IPS DF 19.7 (cell line): ENCODE measurements around the gene CFTR.
"Not testable (repeated sequence)": the region's sequence is repeated elsewhere in the genome, so short reads cannot be mapped to it uniquely, and the experiment has no call there.

Experiments
- DNase-seq: peaks from one replicate; pipeline ENCODE4 v3.0.0-alpha.2; 2013; ENCODE audit warnings: low read depth, low spot score

CFTR gene

DNA sequence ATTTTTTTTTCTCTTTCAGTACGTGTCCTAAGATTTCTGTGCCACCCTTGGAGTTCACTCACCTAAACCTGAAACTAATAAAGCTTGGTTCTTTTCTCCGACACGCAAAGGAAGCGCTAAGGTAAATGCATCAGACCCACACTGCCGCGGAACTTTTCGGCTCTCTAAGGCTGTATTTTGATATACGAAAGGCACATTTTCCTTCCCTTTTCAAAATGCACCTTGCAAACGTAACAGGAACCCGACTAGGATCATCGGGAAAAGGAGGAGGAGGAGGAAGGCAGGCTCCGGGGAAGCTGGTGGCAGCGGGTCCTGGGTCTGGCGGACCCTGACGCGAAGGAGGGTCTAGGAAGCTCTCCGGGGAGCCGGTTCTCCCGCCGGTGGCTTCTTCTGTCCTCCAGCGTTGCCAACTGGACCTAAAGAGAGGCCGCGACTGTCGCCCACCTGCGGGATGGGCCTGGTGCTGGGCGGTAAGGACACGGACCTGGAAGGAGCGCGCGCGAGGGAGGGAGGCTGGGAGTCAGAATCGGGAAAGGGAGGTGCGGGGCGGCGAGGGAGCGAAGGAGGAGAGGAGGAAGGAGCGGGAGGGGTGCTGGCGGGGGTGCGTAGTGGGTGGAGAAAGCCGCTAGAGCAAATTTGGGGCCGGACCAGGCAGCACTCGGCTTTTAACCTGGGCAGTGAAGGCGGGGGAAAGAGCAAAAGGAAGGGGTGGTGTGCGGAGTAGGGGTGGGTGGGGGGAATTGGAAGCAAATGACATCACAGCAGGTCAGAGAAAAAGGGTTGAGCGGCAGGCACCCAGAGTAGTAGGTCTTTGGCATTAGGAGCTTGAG is at the start of gene CFTR:
TSS of gene CFTR (plus strand) at position 801 of the 830 bp plus-strand sequence. CDS start 70 bp downstream, outside the sequence.
- DNase-seq = no peak

GRCh38 chr7:117435475-117436043 is 44.3 kb upstream of the CFTR start:
- no peak for DNase-seq

DNA sequence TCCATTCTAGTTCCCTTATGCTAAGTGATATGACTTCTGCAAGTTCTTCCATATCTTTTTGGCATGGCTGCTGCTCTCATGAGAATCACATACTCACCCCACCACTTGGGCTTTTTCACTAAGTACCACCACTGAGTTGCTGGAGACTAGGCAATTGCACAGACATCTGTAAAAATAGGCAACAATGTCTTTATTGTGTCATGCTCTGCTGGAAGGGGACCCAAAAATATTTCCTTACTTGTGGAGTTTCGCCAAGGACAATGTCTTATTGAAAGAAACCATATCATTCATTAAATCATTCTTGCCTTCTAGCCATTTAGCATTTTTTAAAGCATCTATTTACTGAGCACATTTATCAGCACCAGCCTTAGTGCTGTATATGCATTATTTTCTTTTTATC is 35.2 kb upstream of the CFTR start:
- no peak for DNase-seq

DNA sequence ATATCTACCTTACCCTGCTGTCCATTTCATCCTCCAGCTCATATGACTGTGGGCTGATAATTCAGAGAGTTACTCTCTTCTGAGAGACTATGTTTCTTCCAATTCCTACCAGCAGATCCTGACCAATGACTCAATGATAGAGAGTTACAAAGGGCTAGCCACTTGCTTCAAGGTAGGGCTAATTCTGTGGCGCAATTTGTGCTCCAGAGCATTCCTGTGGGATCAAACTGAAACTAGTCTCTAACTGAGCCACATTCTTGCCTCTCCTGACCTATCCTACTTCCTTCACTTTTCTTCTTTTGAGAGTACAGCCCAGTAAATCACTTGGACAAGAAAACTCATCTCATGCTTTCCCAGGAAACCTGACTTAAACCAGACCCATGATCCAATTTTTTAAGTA is 34.6 kb upstream of the CFTR start:
- DNase-seq = no peak

DNA sequence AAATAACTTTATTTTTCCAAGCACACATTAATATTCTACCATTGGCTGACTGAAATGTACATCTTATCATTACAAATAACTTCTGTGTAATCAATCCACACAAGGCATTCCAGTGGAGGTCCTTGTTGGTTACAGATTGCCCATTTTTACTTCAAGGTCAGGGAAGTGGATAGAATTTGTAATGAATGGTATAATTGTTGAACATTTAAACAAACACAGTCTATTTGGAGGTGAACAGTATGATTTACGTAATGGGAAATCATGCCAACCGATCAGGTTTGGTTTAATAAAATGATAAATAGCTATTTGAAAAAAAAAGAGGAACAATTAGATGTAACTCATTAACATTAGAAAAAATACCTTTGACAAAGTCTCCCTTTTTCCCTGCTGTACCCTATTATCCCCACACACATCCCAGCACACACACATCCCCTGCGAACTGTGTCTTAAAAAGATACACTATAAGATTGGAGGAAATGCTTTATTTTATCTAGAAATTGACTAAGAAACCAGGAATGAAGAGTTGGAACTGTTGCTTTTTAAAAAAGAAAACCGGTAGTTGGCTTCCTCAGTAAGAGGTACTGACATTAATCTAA is 33.5 kb upstream of the CFTR start:
- DNase-seq = no peak

GRCh38 chr7:117448655-117449054 is 31.2 kb upstream of the CFTR start:
- no peak for DNase-seq

DNA sequence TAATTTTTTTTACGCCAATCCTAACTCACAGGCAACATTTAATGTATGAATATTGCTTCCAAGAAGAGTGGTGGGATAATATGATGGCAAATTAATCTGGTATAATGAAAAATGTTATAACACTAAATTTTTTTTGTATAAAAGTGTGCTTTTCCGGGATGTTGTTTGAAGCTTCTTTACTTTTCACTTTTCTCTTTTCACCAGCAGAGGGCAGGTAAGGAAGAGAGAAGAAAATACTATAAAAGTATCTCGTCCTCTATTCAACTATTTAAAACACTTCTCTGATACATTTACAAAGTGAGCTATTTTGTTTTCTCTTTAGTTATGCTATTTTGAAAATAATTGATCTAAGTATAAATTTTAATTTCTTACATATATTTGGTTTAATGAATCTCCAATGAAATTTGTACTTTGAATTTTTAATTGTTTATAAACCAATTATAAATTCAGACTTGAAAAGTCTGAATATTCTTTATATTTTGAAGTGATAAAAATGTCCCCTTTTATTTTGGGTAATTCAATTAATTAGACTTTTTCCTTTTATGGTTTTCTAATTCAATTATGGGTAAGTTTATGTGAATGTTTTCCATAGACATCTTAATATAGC is 20.7 kb upstream of the CFTR start:
- no peak for DNase-seq

GRCh38 chr7:117459735-117460134 is 20.1 kb upstream of the CFTR start:
- no peak for DNase-seq

- DNase-seq = not testable (repeated sequence)
Measured at GRCh38 chr7:117460815-117461214, 19.0 kb upstream of the CFTR start.

GRCh38 chr7:117468174-117468573 is 11.7 kb upstream of the CFTR start:
- no peak for DNase-seq

GRCh38 chr7:117470777-117471176 is 9.0 kb upstream of the CFTR start:
- DNase-seq = no peak

DNA sequence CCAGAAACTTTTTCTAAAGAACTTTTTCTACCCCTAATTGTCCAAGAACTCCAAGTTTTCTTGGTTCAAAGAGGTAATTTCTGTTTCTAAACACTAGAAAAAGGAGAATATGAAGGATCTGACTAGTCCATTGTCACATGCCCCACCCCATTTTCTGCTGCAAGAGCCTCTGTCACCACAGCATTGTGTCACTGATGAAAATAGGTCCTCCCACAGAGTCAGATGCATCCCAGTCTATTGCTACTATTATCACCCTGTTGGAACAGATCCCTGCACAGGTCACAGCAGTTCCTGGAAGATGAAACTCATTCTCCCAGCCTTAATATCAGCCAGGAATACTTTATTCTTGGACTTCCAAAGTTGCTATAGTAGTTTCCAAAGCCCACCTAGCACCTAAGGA is 7.5 kb upstream of the CFTR start:
- DNase-seq = no peak

DNA sequence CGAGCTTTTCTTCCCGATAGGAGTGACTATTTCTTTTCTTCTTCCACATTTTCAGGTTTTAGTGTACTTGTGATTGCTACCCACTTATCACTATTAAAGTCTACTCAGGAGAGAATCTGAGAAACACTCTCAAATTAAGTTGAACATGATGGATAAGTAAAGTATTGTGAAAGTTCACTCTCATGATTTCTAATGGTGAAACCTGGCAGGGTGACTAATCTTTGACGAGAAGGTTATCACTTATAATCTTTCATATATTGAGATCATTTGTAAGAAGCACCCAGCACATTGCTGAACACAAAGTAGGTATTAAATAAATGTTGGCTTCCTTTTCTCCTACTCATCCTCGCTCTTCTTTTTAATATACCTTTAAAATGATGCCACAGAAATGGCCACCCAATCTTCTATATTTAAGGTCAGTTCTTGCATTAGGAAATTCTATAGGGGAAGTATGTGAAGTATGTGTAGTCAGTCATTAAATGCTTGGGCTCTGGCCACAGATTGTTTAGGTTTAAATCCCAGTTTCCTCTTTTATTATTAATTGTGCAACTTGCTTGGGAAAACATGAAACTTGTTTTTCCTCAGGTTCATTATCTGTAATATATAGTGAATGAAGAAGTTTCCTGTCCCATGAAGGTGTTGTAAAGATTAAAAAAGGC is 3.1 kb upstream of the CFTR start:
- no peak for DNase-seq

DNA sequence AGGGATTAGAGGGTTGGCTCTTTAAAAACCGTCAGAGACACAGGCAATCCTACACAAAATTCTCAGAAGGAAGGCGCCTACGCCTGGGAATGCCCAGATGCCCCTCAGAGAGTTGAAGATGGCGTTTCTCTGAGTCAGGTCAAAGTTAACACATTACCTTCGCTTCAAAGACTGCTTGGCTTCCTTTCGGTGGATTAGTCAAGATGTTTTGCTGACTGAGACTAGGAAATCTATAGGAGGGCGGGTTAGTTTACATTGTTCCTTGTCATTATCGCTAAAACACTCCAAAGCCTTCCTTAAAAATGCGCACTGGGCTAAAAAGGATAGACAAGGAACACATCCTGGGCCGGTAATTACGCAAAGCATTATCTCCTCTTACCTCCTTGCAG is 995 bp upstream of the CFTR start:
- DNase-seq = no peak

- no peak for DNase-seq
Measured at GRCh38 chr7:117480055-117480362, 184 bp downstream of the CFTR start.

DNA sequence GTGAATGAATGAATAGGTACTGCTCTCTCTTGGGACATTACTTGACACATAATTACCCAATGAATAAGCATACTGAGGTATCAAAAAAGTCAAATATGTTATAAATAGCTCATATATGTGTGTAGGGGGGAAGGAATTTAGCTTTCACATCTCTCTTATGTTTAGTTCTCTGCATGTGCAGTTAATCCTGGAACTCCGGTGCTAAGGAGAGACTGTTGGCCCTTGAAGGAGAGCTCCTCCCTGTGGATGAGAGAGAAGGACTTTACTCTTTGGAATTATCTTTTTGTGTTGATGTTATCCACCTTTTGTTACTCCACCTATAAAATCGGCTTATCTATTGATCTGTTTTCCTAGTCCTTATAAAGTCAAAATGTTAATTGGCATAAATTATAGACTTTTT is 1.2 kb downstream of the CFTR start:
- no peak for DNase-seq

GRCh38 chr7:117485118-117485620 is 5.3 kb downstream of the CFTR start:
- DNase-seq = no peak

- no peak for DNase-seq
Measured at GRCh38 chr7:117489016-117489415, 9.2 kb downstream of the CFTR start.

DNA sequence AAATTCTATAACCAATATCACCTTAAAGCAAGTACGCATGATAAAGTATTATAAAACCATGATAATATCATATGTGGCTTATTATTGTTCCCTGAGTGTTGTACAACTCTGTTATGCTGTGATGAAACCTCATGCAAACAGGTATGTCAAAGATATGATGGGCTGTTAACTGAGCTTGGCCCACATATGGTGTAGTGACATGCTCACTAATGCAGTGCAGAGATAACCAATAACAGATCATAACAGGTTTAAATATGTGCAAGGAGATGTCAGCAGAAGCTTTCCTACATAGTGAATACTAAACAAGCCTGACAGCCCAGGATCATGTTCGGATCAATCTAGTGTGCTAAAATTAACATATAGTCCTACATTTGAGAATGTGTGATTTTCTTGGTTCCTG is 9.6 kb downstream of the CFTR start:
- no peak for DNase-seq

GRCh38 chr7:117489911-117490310 is 10.1 kb downstream of the CFTR start:
- no peak for DNase-seq

GRCh38 chr7:117492649-117493048 is 12.8 kb downstream of the CFTR start:
- DNase-seq = no peak

- DNase-seq = no peak
Measured at GRCh38 chr7:117493460-117493859, 13.6 kb downstream of the CFTR start.
